Measurements from ENCODE around the gene ADGRV1. TPM values are rescaled to one million over a fixed set of nuclear protein-coding genes. Genes with fewer than 3 reads are reported as not detected.

ADGRV1 gene
- total and polyA plus RNA-seq, 9 of the 15 experiments (the other 6 are each of a cell fraction or from before 2014, with no cell fraction given), result 21.7 to 156 (median 58.2) TPM

- TF ChIP-seq CEBPZ (IDR thresholded peaks at IDR 0.05; ENCODE audit: borderline replicate concordance, low read depth, low read length), result no peak
- no peak for TF ChIP-seq DMBX1 (CRISPR knock-in tag; IDR thresholded peaks at IDR 0.05; ENCODE audit: borderline replicate concordance)
- TF ChIP-seq TSHZ1 (CRISPR knock-in tag; IDR thresholded peaks at IDR 0.05), result no peak
- no peak for TF ChIP-seq KDM1A (IDR thresholded peaks at IDR 0.05)
- TF ChIP-seq MTA2 (IDR thresholded peaks at IDR 0.05; ENCODE audit: low read depth), result 0 out of 2 replicates have a peak, but pooled peaks have one; percentile 21
- TF ChIP-seq ILK (tag; IDR thresholded peaks at IDR 0.05; ENCODE audit: borderline replicate concordance, low read depth), result no peak
- no peak for TF ChIP-seq NELFE (IDR thresholded peaks at IDR 0.05; ENCODE audit: insufficient read depth, insufficient read length)
- 0 out of 2 replicates have a peak, but pooled peaks have one; percentile 18 for TF ChIP-seq SMARCE1 (IDR thresholded peaks at IDR 0.05)
- TF ChIP-seq ZNF395 (CRISPR knock-in tag; IDR thresholded peaks at IDR 0.05), result no peak
- TF ChIP-seq EZH2 (IDR thresholded peaks at IDR 0.05; ENCODE audit: borderline replicate concordance, low read depth, low read length), result no peak
- no peak for TF ChIP-seq PHF21A (IDR thresholded peaks at IDR 0.05; ENCODE audit: borderline replicate concordance, low read depth)
- no peak for TF ChIP-seq E2F8 (IDR thresholded peaks at IDR 0.05; ENCODE audit: low read depth, partially characterized antibody)
- TF ChIP-seq TAL1 (IDR thresholded peaks at IDR 0.05), result peak; percentile 32; the same call in 1 of the 2 replicates
- TF ChIP-seq PPARD (CRISPR knock-in tag; IDR thresholded peaks at IDR 0.05), result no peak
- no peak for TF ChIP-seq ADNP (tag; IDR thresholded peaks at IDR 0.05)
- TF ChIP-seq ZNF253 (CRISPR knock-in tag; conservative IDR thresholded peaks at IDR 0.05), result no peak
- no peak for TF ChIP-seq ASH1L (IDR thresholded peaks at IDR 0.05; ENCODE audit: borderline replicate concordance, low read depth, partially characterized antibody)
- peak; percentile 37 for TF ChIP-seq CBFA2T2 (conservative IDR thresholded peaks at IDR 0.05)
These were observed 2.9 kb upstream of the ADGRV1 start (continued) for GRCh38 chr5:90555666-90556065.

Data from K562 (cell line).